Left cardiac atrium (tissue), 4 donors: ENCODE measurements around the gene KAZN. TPM values are rescaled to one million over a fixed set of nuclear protein-coding genes. Genes with fewer than 3 reads are reported as not detected.
A peak's percentile ranks its signal among the peaks of the same experiment; 100 is the strongest.
"Not testable (repeated sequence)": the region's sequence is repeated elsewhere in the genome, so short reads cannot be mapped to it uniquely, and the experiment has no call there.

Source experiments
- ATAC-seq, 2 donors: fragments of 200-7000 bp; cut with Tn5 transposase; one replicate each; pipeline ENCODE4 v1.9.1; 2020; ENCODE audit warnings: mild to moderate bottlenecking in 2 of 2, moderate library complexity in 2 of 2
- DNase-seq: peaks from one replicate; pipeline ENCODE4 v3.0.0-alpha.2; 2020
- intact Hi-C, 2 donors: fragments of 100-400 bp; cut with DNase I; formaldehyde crosslinking; loops; one replicate each; pipeline versions ENCODE4 v1.14.1 to v1.15.1; 2022 to 2023
- total RNA-seq, 2 donors: library from RNA; stranded (reverse); fragmentation: NEBNext Ultra II Directional; extraction: Animal tissue kit (Norgen Biotek cat#: 25700); gene quantifications; one replicate each; pipeline ENCODE4 v1.2.1, GENCODE V29; 2021
- donor health status: DM: no; HTN: yes; CAD: no.
- donor health status: DM: no; HTN: yes; CAD: no; lungs with severe emphysema.
- donor health status: DM: yes; HTN: yes; CAD: no.
- donor health status: Dilated cardiomyopathy.

The KAZN gene
- total RNA-seq, 2 donors from 2014 or later = 12.6 to 15.7 TPM

DNA sequence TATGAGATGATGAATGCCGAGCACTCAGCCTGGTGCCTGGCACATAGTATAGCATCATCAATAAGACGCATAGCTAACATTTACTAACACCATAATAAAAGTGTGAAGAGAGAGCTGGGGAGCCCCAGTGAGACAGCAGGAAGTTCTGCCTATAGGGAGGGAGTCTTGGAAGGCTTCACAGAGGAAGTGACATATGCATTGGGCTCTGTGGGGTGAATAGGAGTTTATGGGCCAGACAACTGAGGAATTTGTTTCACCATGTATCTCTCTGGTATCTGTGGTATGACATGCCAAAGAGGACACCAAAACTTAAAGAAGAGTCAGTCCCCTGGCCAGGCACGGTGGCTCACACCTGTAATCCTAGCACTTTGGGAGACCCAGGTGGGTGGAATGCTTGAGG, 436.8 kb downstream of the KAZN start:
- no peak for DNase-seq
- intact Hi-C loops = no loop called here
- ATAC-seq = no peak

GRCh38 chr1:15036101-15036500, 437.6 kb downstream of the KAZN start:
- no peak for ATAC-seq
- no peak for DNase-seq
- intact Hi-C loops = no loop called here

- intact Hi-C loops = no loop called here
- no peak for DNase-seq
These were observed 439.9 kb downstream of the KAZN start for GRCh38 chr1:15038232-15039016.

GRCh38 chr1:15039017-15039648, 440.6 kb downstream of the KAZN start:
- DNase-seq (no peak), ATAC-seq (no peak)
- intact Hi-C loops = no loop called here

More at GRCh38 chr1:15038232-15039016, 439.9 kb downstream of the KAZN start:
- ATAC-seq = no peak

DNA sequence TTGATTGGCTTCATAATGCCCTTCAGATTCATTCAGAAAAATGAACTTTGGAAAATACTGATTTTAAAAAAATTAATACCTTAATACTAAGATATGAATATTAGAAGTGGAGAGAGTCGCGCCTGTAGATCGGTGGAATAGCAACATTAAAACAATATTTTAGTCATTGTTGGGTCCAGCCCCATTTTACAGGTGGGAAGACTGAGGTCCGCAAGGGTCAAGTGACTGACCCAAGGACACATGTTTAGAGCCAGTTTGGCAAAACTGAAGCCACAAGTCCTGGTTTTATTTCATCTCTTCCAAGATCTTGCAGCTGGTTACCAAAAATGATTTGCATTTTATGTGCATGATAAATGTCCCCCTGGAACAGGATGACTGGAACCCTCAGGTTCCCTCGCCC, 441.4 kb downstream of the KAZN start:
- ATAC-seq (no peak), DNase-seq (no peak)

GRCh38 chr1:15040685-15041084, 442.2 kb downstream of the KAZN start:
- not testable (repeated sequence) for DNase-seq, ATAC-seq
- intact Hi-C loops = loop anchor here in 1 of 2 donors (5.0 to 10.0 kb wide), 3 partner anchors 263 to 1076 kb away; no protein-coding TSS in a partner anchor

More for the DNA sequence above, 441.4 kb downstream of the KAZN start:
- intact Hi-C loops = loop anchor here in 1 of 2 donors (5.0 to 10.0 kb wide), 3 partner anchors 263 to 1075 kb away; no protein-coding TSS in a partner anchor

- no peak for ATAC-seq
- no peak for DNase-seq
- intact Hi-C loops = loop anchor here in 1 of 2 donors (5.0 to 10.0 kb wide), 3 partner anchors 266 to 1078 kb away; no protein-coding TSS in a partner anchor
These were observed 444.4 kb downstream of the KAZN start for GRCh38 chr1:15042866-15043265.

DNA sequence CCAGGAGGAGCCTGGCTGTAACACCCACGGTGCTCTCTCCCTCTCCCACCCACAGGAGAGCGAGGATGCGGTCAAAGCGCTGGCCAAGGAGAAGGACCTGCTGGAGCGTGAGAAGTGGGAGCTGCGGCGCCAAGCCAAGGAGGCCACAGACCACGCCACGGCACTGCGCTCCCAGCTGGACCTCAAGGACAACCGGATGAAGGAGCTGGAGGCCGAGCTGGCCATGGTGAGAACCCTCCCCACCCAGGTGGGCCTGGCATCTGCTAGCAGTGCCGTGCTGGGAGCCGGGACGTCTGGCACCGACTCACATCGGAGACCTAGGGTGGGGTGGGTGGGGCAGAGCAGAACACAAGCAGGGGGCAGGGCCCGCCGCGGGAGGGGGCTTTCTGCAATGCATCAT, 445.4 kb downstream of the KAZN start:
- intact Hi-C loops = loop anchor here in 1 of 2 donors (5.0 to 10.0 kb wide), 3 partner anchors 267 to 1079 kb away; no protein-coding TSS in a partner anchor
- no peak for ATAC-seq
- DNase-seq = no peak

DNA sequence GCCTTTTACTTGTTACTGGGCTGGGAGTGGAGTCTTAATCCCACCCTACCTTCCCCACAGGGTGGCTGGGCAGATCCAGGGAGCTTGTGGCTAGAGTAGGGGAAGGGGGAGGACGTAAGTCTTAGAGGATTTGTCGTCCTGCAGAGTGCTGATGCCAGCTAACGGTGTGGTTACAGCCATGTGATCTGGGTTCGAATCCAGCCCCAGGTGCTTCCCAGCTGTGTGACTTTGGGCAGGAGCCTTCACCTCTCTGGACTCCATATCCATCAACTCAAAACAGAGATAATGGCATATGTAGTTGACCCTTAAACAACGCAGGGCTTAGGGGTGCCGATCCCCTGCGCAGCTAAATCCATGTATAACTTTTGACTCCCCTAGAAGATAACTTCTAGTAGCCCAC, 446.6 kb downstream of the KAZN start:
- DNase-seq (no peak), ATAC-seq (no peak)
- intact Hi-C loops = loop anchor here in 1 of 2 donors (10.0 kb wide), 2 partner anchors 930 to 1080 kb away; no protein-coding TSS in a partner anchor

GRCh38 chr1:15046487-15047165, 448.1 kb downstream of the KAZN start:
- ATAC-seq (peak; percentile 78 to 84), DNase-seq (peak; percentile 78)
- intact Hi-C loops = loop anchor here in 1 of 2 donors (10.0 kb wide), 2 partner anchors 932 to 1082 kb away; no protein-coding TSS in a partner anchor

GRCh38 chr1:15047237-15047636, 448.8 kb downstream of the KAZN start:
- intact Hi-C loops = loop anchor here in 1 of 2 donors (10.0 kb wide), 2 partner anchors 932 to 1082 kb away; no protein-coding TSS in a partner anchor
- no peak for ATAC-seq

GRCh38 chr1:15048437-15048980, 450.0 kb downstream of the KAZN start:
- ATAC-seq (no peak), DNase-seq (no peak)
- intact Hi-C loops = loop anchor here in 1 of 2 donors (10.0 kb wide), 2 partner anchors 934 to 1084 kb away; no protein-coding TSS in a partner anchor

More at GRCh38 chr1:15047237-15047636, 448.8 kb downstream of the KAZN start:
- no peak for DNase-seq

DNA sequence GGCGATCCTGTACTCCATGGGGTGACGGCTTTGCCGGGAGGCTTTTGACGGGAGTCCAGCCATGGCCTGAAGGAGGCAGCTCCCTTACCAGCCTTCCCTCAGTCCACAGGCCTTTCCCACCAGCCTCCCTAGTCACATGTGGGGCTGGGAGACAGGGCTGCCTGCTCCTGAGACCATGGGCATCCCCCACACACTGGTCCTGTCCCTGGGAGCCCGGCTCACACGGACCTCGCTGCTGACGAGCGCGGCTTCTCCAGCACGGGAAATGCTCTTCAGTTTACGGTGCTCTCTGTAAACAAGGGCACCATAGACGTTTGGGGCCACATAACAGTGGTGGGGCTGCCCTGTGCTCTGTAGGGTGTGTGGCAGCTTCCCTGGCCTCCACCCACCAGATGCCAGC, 450.6 kb downstream of the KAZN start:
- DNase-seq (no peak), ATAC-seq (no peak)
- intact Hi-C loops = loop anchor here in 1 of 2 donors (10.0 kb wide), 2 partner anchors 934 to 1084 kb away; no protein-coding TSS in a partner anchor

DNA sequence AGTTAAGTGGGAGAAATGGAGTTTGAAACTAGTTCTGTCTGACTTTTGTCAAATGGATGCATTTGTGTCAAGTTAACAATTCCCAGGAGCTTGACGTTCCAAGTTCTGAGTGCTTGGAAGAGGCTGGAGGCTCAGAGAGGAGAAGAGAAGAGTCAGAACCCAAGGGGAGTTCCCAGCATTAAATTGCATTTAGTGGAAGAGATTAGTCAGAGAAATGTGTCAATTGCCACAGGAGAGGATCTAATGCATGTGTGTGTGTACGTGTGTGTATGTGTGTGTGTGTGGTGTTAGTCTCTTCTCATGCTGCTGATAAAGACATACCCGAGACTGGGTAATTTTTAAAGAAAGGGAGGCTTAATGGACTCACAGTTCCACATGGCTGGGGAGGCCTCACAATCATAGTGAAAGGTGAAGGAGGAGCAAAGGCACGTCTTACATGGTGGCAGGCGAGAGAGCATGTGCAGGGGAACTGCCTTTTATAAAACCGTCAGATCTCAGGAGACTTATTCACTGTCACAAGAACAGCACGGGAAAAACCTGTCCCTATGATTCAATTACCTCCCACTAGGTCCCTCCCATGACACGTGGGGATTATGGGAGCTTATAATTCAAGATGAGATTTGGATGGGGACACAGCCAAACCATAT, 453.5 kb downstream of the KAZN start:
- DNase-seq = no peak
- ATAC-seq = no peak
- intact Hi-C loops = loop anchor here in 1 of 2 donors (5.0 kb wide), 1 partner anchor 285 kb away; no protein-coding TSS in a partner anchor

- ATAC-seq (no peak), DNase-seq (no peak)
- intact Hi-C loops = loop anchor here in 1 of 2 donors (5.0 kb wide), 1 partner anchor 286 kb away; no protein-coding TSS in a partner anchor
These were observed 454.7 kb downstream of the KAZN start for GRCh38 chr1:15053153-15053552.

DNA sequence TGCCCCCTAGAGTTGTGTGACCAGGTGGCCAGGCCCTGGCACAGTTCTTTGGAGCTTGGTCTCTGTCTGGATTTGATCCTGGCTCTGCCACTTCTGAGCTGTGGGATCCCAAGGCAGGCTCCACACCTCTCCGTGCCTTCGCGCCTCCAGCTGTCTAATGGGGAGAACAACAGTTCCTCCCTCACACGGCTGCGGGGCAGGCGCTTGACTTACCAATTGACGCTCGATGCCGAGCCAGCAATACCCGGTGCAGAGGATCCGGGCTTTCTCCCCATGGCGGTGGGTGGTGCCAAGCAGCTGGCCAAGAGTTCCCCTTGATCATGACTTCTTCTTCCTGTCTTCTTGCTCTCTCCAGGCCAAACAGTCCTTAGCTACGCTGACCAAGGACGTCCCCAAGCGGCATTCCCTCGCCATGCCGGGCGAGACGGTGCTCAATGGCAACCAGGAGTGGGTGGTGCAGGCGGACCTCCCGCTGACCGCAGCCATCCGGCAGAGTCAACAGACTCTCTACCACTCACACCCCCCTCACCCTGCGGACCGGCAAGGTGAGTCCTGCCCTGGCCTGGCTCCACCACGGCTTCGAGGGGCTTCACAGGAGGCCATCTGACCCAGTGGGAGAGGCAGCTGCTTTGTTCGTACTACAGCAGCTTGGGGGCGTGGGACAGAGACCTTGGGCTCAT, 457.4 kb downstream of the KAZN start:
- intact Hi-C loops = no loop called here
- DNase-seq (no peak), ATAC-seq (no peak)

- intact Hi-C loops = no loop called here
- peak in 1 of 2 donors; percentile 80 for ATAC-seq
- no peak for DNase-seq
These were observed 458.2 kb downstream of the KAZN start for GRCh38 chr1:15056515-15057285.
